HG03342 (cell line): Measurements from ENCODE around the gene CENPO.
"Not testable (repeated sequence)": the region's sequence is repeated elsewhere in the genome, so short reads cannot be mapped to it uniquely, and the experiment has no call there.

Source experiments
- ATAC-seq: cut with Tn5 transposase; IDR thresholded peaks from one replicate; pipeline ENCODE4 v1.9.1; 2021; ENCODE audit warnings: mild to moderate bottlenecking, moderate library complexity; ENCODE audit not compliant: unreplicated experiment

CENPO gene

GRCh38 chr2:24787532-24787931 lies 5.7 kb upstream of the CENPO start:
- no peak for ATAC-seq

GRCh38 chr2:24788816-24789215 lies 4.4 kb upstream of the CENPO start:
- no peak for ATAC-seq

- ATAC-seq: no peak
Measured at GRCh38 chr2:24791452-24791851, 1.8 kb upstream of the CENPO start.

- no peak for ATAC-seq
Measured at GRCh38 chr2:24792542-24792873, 717 bp upstream of the CENPO start.

GRCh38 chr2:24793761-24794435 lies 673 bp downstream of the CENPO start:
- ATAC-seq: no peak

GRCh38 chr2:24797644-24798043 lies 4.4 kb downstream of the CENPO start:
- ATAC-seq: no peak

GRCh38 chr2:24800487-24800886 lies 7.3 kb downstream of the CENPO start:
- not testable (repeated sequence) for ATAC-seq

GRCh38 chr2:24805811-24806660 lies 12.8 kb downstream of the CENPO start:
- not testable (repeated sequence) for ATAC-seq

- ATAC-seq: no peak
Measured at GRCh38 chr2:24806661-24807036, 13.4 kb downstream of the CENPO start.

GRCh38 chr2:24809316-24810007 lies 16.2 kb downstream of the CENPO start:
- ATAC-seq: no peak

GRCh38 chr2:24813691-24814137 lies 20.5 kb downstream of the CENPO start:
- no peak for ATAC-seq

GRCh38 chr2:24814516-24814915 lies 21.3 kb downstream of the CENPO start:
- no peak for ATAC-seq

- ATAC-seq: no peak
Measured at GRCh38 chr2:24815171-24815570, 21.9 kb downstream of the CENPO start.

GRCh38 chr2:24816404-24816803 lies 23.2 kb downstream of the CENPO start:
- ATAC-seq: no peak

GRCh38 chr2:24816884-24817283 lies 23.7 kb downstream of the CENPO start:
- ATAC-seq: no peak

GRCh38 chr2:24818721-24819167 lies 25.5 kb downstream of the CENPO start:
- no peak for ATAC-seq

GRCh38 chr2:24819442-24820174 lies 26.4 kb downstream of the CENPO start:
- ATAC-seq: no peak

- ATAC-seq: no peak
Measured at GRCh38 chr2:24820175-24820513, 26.9 kb downstream of the CENPO start.

- ATAC-seq: no peak
Measured at GRCh38 chr2:24820598-24821432, 27.6 kb downstream of the CENPO start.

GRCh38 chr2:24821433-24821891 lies 28.2 kb downstream of the CENPO start:
- no peak for ATAC-seq
